ENCODE measurements around the gene VPS13A.

DNA sequence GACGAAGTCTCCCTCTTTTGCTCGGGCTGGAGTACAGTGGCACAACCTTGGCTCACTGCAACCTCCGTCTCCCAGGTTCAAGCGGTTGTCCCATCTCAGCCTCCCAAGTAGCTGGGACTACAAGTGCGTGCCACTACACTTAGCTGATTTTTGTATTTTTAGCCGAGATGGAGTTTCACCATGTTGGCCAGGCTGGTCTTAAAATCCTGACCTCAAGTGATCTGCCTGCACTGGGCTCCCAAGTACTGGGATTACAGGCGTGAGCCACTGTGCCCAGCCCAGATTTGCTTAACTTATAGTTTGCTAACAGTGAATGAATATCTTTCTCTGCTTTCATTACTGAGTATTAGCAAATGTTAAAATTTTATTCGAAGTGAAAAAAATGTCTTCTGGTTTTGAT lies 84.3 kb downstream of the VPS13A start:
- TF ChIP-seq, protein P1, sequence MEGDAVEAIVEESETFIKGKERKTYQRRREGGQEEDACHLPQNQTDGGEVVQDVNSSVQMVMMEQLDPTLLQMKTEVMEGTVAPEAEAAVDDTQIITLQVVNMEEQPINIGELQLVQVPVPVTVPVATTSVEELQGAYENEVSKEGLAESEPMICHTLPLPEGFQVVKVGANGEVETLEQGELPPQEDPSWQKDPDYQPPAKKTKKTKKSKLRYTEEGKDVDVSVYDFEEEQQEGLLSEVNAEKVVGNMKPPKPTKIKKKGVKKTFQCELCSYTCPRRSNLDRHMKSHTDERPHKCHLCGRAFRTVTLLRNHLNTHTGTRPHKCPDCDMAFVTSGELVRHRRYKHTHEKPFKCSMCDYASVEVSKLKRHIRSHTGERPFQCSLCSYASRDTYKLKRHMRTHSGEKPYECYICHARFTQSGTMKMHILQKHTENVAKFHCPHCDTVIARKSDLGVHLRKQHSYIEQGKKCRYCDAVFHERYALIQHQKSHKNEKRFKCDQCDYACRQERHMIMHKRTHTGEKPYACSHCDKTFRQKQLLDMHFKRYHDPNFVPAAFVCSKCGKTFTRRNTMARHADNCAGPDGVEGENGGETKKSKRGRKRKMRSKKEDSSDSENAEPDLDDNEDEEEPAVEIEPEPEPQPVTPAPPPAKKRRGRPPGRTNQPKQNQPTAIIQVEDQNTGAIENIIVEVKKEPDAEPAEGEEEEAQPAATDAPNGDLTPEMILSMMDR (IDR thresholded peaks at IDR 0.05 in 8 of 11, conservative IDR thresholded peaks at IDR 0.05 in 3 of 11), result no peak
- TF ChIP-seq POLR2A (IDR thresholded peaks at IDR 0.05) (no peak), POLR2AphosphoS5 (IDR thresholded peaks at IDR 0.05) (no peak)
